GM12872 (cell line): ENCODE results near the gene ATN1.

Source experiments
- TF ChIP-seq, protein P1 (sequence below): IDR thresholded peaks from 3 replicates; pipeline ENCODE4 v1.5.1; 2011; ENCODE audit warnings: low read depth, mild to moderate bottlenecking, low read length, moderate library complexity; ENCODE audit not compliant: insufficient read depth

The ATN1 gene

GRCh38 chr12:6979021-6979420, 51.3 kb downstream of the ATN1 start:
- TF ChIP-seq, protein P1, sequence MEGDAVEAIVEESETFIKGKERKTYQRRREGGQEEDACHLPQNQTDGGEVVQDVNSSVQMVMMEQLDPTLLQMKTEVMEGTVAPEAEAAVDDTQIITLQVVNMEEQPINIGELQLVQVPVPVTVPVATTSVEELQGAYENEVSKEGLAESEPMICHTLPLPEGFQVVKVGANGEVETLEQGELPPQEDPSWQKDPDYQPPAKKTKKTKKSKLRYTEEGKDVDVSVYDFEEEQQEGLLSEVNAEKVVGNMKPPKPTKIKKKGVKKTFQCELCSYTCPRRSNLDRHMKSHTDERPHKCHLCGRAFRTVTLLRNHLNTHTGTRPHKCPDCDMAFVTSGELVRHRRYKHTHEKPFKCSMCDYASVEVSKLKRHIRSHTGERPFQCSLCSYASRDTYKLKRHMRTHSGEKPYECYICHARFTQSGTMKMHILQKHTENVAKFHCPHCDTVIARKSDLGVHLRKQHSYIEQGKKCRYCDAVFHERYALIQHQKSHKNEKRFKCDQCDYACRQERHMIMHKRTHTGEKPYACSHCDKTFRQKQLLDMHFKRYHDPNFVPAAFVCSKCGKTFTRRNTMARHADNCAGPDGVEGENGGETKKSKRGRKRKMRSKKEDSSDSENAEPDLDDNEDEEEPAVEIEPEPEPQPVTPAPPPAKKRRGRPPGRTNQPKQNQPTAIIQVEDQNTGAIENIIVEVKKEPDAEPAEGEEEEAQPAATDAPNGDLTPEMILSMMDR, result no peak

- TF ChIP-seq, protein P1, result no peak
Observed at GRCh38 chr12:6979453-6979852, 51.7 kb downstream of the ATN1 start.

DNA sequence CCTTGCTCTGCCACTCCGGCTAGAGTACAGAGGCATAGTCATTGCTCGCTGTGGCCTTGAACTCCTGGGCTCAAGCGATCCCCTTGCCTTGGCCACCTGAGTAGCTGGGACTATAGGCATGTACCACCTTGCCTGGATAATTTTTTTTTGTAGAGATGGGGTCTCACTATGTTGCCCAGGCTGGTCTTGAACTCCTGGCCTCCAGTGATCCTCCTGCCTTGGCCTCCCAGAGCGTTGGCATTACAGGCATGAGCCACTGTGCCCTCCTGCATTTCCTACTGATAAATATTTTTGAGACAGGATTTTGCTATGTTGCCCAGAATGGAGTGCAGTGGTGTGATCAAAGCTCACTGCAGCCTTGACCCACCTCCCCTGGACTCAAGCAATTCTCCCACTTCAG, 52.3 kb downstream of the ATN1 start:
- TF ChIP-seq, protein P1, result no peak

DNA sequence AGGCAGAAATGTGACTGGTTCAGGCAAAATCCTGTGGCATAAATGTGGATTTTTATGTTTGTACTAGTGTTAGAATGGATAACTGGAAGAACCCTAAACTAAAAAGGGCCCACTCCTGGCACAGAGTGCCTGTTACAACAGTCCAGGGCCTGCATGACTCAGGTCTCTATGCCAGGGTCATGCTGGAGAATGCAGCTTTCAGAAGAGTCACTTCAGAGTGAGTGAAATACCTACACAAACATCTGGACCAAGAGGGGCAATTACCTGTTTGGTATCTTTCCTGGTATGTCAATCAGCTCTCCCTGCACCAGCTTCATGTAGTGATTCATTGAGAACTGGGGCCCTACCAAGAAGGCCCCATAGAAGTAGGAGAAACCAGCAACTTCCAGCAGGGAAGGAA, 53.0 kb downstream of the ATN1 start:
- TF ChIP-seq, protein P1, result no peak

DNA sequence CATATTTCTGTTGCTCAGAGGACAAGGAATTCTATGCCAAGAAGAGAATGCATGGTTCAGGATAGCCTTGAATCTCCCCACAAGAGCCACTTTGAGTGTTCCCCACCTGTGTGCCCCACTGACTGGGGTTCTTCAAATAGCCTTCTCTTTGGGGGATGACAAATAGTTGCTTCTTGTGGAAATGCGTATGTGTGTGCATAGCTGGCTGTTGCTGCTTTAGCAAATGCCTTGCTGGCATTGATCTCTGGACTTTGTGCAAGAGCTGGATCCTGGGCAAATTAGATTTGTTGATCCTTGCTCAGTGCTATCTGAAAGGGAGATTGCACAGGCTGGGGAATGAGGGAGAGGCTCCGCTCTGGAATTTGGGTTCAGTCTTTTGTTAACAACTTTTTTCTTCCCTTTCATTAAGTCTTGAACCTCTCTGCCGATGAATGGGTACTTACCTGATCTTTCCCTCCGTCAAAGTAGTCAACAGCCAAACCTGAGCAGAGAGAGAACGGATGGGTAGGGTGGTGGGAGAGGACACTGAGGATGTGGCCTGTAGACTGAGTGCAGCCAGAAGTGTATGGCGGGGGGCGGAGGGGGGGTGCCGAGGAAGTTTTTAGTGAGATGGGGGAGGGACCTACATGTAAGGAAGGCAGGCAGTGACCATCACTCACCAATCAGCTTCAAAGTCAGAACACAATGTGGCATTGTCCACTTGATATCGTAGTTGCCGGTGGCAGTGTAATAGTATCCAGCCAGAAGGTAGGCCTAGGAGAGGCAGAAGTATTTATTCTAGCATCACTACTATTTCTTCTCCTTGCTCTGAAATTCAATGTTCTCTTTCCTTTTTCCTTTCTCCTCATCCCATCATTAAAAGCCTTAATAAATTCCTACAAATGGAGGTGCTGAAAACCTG, 53.6 kb downstream of the ATN1 start:
- TF ChIP-seq, protein P1, result no peak

GRCh38 chr12:6982532-6982931, 54.8 kb downstream of the ATN1 start:
- TF ChIP-seq, protein P1, result no peak

DNA sequence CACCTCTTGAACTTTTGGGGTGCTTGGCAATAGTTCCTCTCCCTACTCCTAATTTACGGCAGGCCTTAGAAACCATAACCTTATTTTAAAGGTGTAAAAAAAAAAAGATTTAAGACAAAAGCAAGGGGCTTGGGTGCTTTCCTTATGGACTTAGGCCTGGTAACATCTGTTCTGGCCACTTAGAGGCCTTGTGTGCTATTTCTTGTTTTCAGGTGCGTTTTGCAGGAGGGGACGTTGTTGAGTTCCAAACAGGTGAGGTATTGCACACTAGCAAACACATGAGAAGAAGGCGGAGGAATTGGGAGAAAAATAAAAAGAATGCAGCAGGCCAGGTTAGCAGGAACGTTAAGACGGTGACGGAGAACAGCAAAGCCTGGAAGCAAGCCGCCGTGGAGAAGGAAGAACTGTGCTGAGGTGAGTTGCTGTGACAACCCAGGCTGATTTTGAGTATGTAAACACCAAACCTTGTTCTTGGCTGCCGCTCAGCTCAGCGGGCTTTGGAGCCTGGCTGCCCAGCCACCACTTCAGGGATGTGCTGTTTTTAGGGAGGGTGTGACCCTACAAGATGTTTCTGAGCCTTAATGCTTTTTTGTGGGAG, 60.3 kb downstream of the ATN1 start:
- TF ChIP-seq, protein P1, result no peak
